ENCODE measurements around the gene HES1. TPM values are rescaled to one million over a fixed set of nuclear protein-coding genes. Genes with fewer than 3 reads are reported as not detected.
"Not testable (repeated sequence)": the region's sequence is repeated elsewhere in the genome, so short reads cannot be mapped to it uniquely, and the experiment has no call there.

The HES1 gene
- total RNA-seq: 46.6 and 87.8 TPM in 2 replicates

GRCh38 chr3:194135806-194136518 lies at the start of gene HES1:
Gene HES1, plus strand, starts transcription at chr3:194136148. Its CDS starts 233 bp downstream, at chr3:194136381.
- TF ChIP-seq CTCF (IDR thresholded peaks at IDR 0.05; ENCODE audit: insufficient read depth, low read length, severe bottlenecking): no peak
- H3K36me3 ChIP-seq (ENCODE audit: control insufficient read depth, insufficient read depth, low read length): peaks cover 12% of the 10 kb centered on the region
- H3K4me3 ChIP-seq (ENCODE audit: low read depth, low read length): peak within 1 kb of the TSS; percentile 71
- no peak for FAIRE-seq
- H3K27me3 ChIP-seq (ENCODE audit: control insufficient read depth, insufficient read depth, low read length): no peaks in the 10 kb centered on the region
- peak; percentile 93 for DNase-seq (ENCODE audit: low read depth)

- H3K27me3 ChIP-seq (ENCODE audit: control insufficient read depth, insufficient read depth, low read length): peaks cover 6% of the 10 kb centered on the region
- DNase-seq (ENCODE audit: low read depth) (no peak), FAIRE-seq (no peak)
- H3K4me3 ChIP-seq (ENCODE audit: low read depth, low read length): no peak overlapping the region
- H3K36me3 ChIP-seq (ENCODE audit: control insufficient read depth, insufficient read depth, low read length): no peaks in the 10 kb centered on the region
- no peak for TF ChIP-seq CTCF (IDR thresholded peaks at IDR 0.05; ENCODE audit: insufficient read depth, low read length, severe bottlenecking)
Measured at GRCh38 chr3:194086388-194087075, 49.4 kb upstream of the HES1 start.

GRCh38 chr3:194087280-194087679 lies 48.7 kb upstream of the HES1 start:
- no peaks in the 10 kb centered on the region for H3K36me3 ChIP-seq (ENCODE audit: control insufficient read depth, insufficient read depth, low read length)
- TF ChIP-seq CTCF (IDR thresholded peaks at IDR 0.05; ENCODE audit: insufficient read depth, low read length, severe bottlenecking): no peak
- DNase-seq (ENCODE audit: low read depth): no peak
- peaks cover 5% of the 10 kb centered on the region for H3K27me3 ChIP-seq (ENCODE audit: control insufficient read depth, insufficient read depth, low read length)
- no peak overlapping the region for H3K4me3 ChIP-seq (ENCODE audit: low read depth, low read length)
- FAIRE-seq: no peak

- no peak overlapping the region for H3K4me3 ChIP-seq (ENCODE audit: low read depth, low read length)
- no peak for DNase-seq (ENCODE audit: low read depth)
- TF ChIP-seq CTCF (IDR thresholded peaks at IDR 0.05; ENCODE audit: insufficient read depth, low read length, severe bottlenecking): no peak
- no peaks in the 10 kb centered on the region for H3K36me3 ChIP-seq (ENCODE audit: control insufficient read depth, insufficient read depth, low read length)
- peaks cover 2% of the 10 kb centered on the region for H3K27me3 ChIP-seq (ENCODE audit: control insufficient read depth, insufficient read depth, low read length)
- no peak for FAIRE-seq
Measured at GRCh38 chr3:194087995-194088855, 47.7 kb upstream of the HES1 start.

- H3K4me3 ChIP-seq (ENCODE audit: low read depth, low read length): no peak overlapping the region
- no peaks in the 10 kb centered on the region for H3K36me3 ChIP-seq (ENCODE audit: control insufficient read depth, insufficient read depth, low read length)
Measured at GRCh38 chr3:194089357-194090177, 46.4 kb upstream of the HES1 start.

GRCh38 chr3:194090178-194090555 lies 45.8 kb upstream of the HES1 start:
- not testable (repeated sequence) for H3K36me3 ChIP-seq (ENCODE audit: control insufficient read depth, insufficient read depth, low read length); H3K4me3 ChIP-seq (ENCODE audit: low read depth, low read length); H3K27me3 ChIP-seq (ENCODE audit: control insufficient read depth, insufficient read depth, low read length); DNase-seq (ENCODE audit: low read depth); FAIRE-seq

More at GRCh38 chr3:194089357-194090177, 46.4 kb upstream of the HES1 start:
- peak; percentile 98 for FAIRE-seq
- peak; percentile 100 for DNase-seq (ENCODE audit: low read depth)
- no peaks in the 10 kb centered on the region for H3K27me3 ChIP-seq (ENCODE audit: control insufficient read depth, insufficient read depth, low read length)
- TF ChIP-seq CTCF (IDR thresholded peaks at IDR 0.05; ENCODE audit: insufficient read depth, low read length, severe bottlenecking): no peak

Measured in bronchial epithelial cell (primary cell).